Measurements from ENCODE around the gene FBN3.

The FBN3 gene

DNA sequence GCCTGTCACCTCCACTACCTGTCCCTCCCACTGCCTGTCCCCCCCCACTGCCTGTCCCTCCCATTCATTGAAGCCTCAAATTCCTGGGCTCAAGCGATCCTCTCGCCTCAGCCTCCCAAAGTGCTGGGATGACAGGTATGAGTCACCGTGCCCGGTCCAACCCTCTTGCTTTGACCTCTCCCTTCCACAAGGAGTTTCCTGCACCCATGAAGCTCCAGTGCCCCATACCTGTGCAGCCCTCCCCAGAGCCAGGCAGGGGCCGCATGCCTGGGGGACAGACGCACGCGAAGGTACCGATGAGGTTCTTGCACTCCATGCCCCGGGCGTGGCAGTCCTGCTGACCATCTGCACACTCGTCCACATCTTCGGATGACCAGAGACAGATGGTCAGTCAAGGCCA lies 62.5 kb downstream of the FBN3 start:
- CTCF ChIA-PET, result no interaction called here
- no peak for DNase-seq (ENCODE audit: extremely low spot score)
- TF ChIP-seq FOXK2 (IDR thresholded peaks at IDR 0.05), result no peak
- TF ChIP-seq NFRKB (IDR thresholded peaks at IDR 0.05), result no peak
- no peak for TF ChIP-seq FOXM1 (IDR thresholded peaks at IDR 0.05; ENCODE audit: borderline replicate concordance)
- TF ChIP-seq HDGF (IDR thresholded peaks at IDR 0.05; ENCODE audit: borderline replicate concordance), result no peak
- TF ChIP-seq PKNOX1 (IDR thresholded peaks at IDR 0.05), result no peak
- no peak for TF ChIP-seq BHLHE40 (IDR thresholded peaks at IDR 0.05; ENCODE audit: borderline replicate concordance)
- no peak for TF ChIP-seq CTBP1 (IDR thresholded peaks at IDR 0.05; ENCODE audit: borderline replicate concordance)
- TF ChIP-seq L3MBTL2 (conservative IDR thresholded peaks at IDR 0.05), result no peak
- TF ChIP-seq ZNF384 (IDR thresholded peaks at IDR 0.05), result no peak
- TF ChIP-seq FOXA1 (IDR thresholded peaks at IDR 0.05), result no peak
- no peak for TF ChIP-seq SP1 (IDR thresholded peaks at IDR 0.05)
- POLR2A ChIA-PET, result no interaction called here

- TF ChIP-seq FOXA1 (IDR thresholded peaks at IDR 0.05), result no peak
- TF ChIP-seq TARDBP (IDR thresholded peaks at IDR 0.05), result no peak
- no peak for TF ChIP-seq FOXK2 (IDR thresholded peaks at IDR 0.05)
- TF ChIP-seq L3MBTL2 (conservative IDR thresholded peaks at IDR 0.05), result no peak
- no peak for TF ChIP-seq SP1 (IDR thresholded peaks at IDR 0.05)
- no peak for TF ChIP-seq PKNOX1 (IDR thresholded peaks at IDR 0.05)
- no peak for TF ChIP-seq NFRKB (IDR thresholded peaks at IDR 0.05)
- TF ChIP-seq FOXM1 (IDR thresholded peaks at IDR 0.05; ENCODE audit: borderline replicate concordance), result no peak
- TF ChIP-seq LEF1 (IDR thresholded peaks at IDR 0.05; ENCODE audit: borderline replicate concordance), result no peak
- no peak for TF ChIP-seq BHLHE40 (IDR thresholded peaks at IDR 0.05; ENCODE audit: borderline replicate concordance)
- no peak for TF ChIP-seq SUZ12 (IDR thresholded peaks at IDR 0.05)
- CTCF ChIA-PET, result interaction anchor here (0.6 kb wide), 1 partner anchor 7 kb away, joined by 4 read pairs; no protein-coding TSS in a partner anchor
- no peak for DNase-seq (ENCODE audit: extremely low spot score)
- POLR2A ChIA-PET, result no interaction called here
Measured at GRCh38 chr19:8085598-8086408, 63.6 kb downstream of the FBN3 start.

- TF ChIP-seq FOXA1 (IDR thresholded peaks at IDR 0.05) (no peak), FOXK2 (IDR thresholded peaks at IDR 0.05) (no peak), FOXM1 (IDR thresholded peaks at IDR 0.05; ENCODE audit: borderline replicate concordance) (no peak), ZNF384 (IDR thresholded peaks at IDR 0.05) (no peak), ARNT (IDR thresholded peaks at IDR 0.05) (no peak), SUZ12 (IDR thresholded peaks at IDR 0.05) (no peak), PKNOX1 (IDR thresholded peaks at IDR 0.05) (no peak), L3MBTL2 (conservative IDR thresholded peaks at IDR 0.05) (no peak), TARDBP (IDR thresholded peaks at IDR 0.05) (no peak), SP1 (IDR thresholded peaks at IDR 0.05) (no peak), LEF1 (IDR thresholded peaks at IDR 0.05; ENCODE audit: borderline replicate concordance) (no peak), NFRKB (IDR thresholded peaks at IDR 0.05) (no peak), BHLHE40 (IDR thresholded peaks at IDR 0.05; ENCODE audit: borderline replicate concordance) (no peak), CTBP1 (IDR thresholded peaks at IDR 0.05; ENCODE audit: borderline replicate concordance) (no peak), ELF4 (IDR thresholded peaks at IDR 0.05) (no peak), HDGF (IDR thresholded peaks at IDR 0.05; ENCODE audit: borderline replicate concordance) (no peak)
- no peak for DNase-seq (ENCODE audit: extremely low spot score)
- ChIA-PET POLR2A (no interaction called here), CTCF (no interaction called here)
Measured at GRCh38 chr19:8084152-8084551, 65.2 kb downstream of the FBN3 start.

DNA sequence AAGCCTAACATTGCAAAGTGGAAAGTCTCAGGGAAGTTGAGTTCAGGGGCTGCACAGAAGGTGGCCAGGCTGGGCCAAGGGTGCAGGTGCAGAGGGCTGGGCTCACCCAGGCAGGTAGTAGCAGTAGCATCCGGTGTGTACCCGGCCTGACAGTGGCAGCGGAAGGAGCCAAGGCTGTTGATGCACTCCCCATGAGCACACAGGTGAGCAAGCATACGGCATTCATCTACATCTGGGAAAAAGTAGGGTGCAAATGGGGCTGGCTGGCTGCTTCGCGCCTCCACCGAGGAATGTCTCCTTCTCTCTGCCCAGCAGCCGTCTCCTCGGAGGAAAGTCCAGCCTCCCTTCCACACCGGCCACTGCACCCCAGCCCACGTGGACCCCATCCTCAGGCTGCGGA lies 66.3 kb downstream of the FBN3 start:
- no peak for DNase-seq (ENCODE audit: extremely low spot score)
- ChIA-PET POLR2A (no interaction called here), CTCF (no interaction called here)
- TF ChIP-seq ELF4 (IDR thresholded peaks at IDR 0.05), result no peak

- ChIA-PET POLR2A (no interaction called here), CTCF (no interaction called here)
- TF ChIP-seq CTBP1 (IDR thresholded peaks at IDR 0.05; ENCODE audit: borderline replicate concordance), result no peak
- TF ChIP-seq LEF1 (IDR thresholded peaks at IDR 0.05; ENCODE audit: borderline replicate concordance), result no peak
- TF ChIP-seq SP1 (IDR thresholded peaks at IDR 0.05), result no peak
Measured at GRCh38 chr19:8081569-8082550, 67.5 kb downstream of the FBN3 start.

GRCh38 chr19:8080832-8081231 lies 68.6 kb downstream of the FBN3 start:
- DNase-seq (ENCODE audit: extremely low spot score), result no peak
- POLR2A ChIA-PET, result interaction anchor here (0.6 kb wide), 1 partner anchor 21 kb away, joined by 3 read pairs; no protein-coding TSS in a partner anchor
- TF ChIP-seq TARDBP (IDR thresholded peaks at IDR 0.05) (no peak), BHLHE40 (IDR thresholded peaks at IDR 0.05; ENCODE audit: borderline replicate concordance) (no peak), L3MBTL2 (conservative IDR thresholded peaks at IDR 0.05) (no peak), ARNT (IDR thresholded peaks at IDR 0.05) (no peak), SUZ12 (IDR thresholded peaks at IDR 0.05) (no peak), FOXA1 (IDR thresholded peaks at IDR 0.05) (no peak), ELF4 (IDR thresholded peaks at IDR 0.05) (no peak), PKNOX1 (IDR thresholded peaks at IDR 0.05) (no peak), NFRKB (IDR thresholded peaks at IDR 0.05) (no peak), SP1 (IDR thresholded peaks at IDR 0.05) (no peak), ZNF384 (IDR thresholded peaks at IDR 0.05) (no peak), LEF1 (IDR thresholded peaks at IDR 0.05; ENCODE audit: borderline replicate concordance) (no peak), FOXK2 (IDR thresholded peaks at IDR 0.05) (no peak), HDGF (IDR thresholded peaks at IDR 0.05; ENCODE audit: borderline replicate concordance) (no peak), FOXM1 (IDR thresholded peaks at IDR 0.05; ENCODE audit: borderline replicate concordance) (no peak), CTBP1 (IDR thresholded peaks at IDR 0.05; ENCODE audit: borderline replicate concordance) (no peak)
- CTCF ChIA-PET, result no interaction called here

More at GRCh38 chr19:8081569-8082550, 67.5 kb downstream of the FBN3 start:
- DNase-seq (ENCODE audit: extremely low spot score), result no peak
